ENCODE results near the gene HMGCLL1.

The HMGCLL1 gene

DNA sequence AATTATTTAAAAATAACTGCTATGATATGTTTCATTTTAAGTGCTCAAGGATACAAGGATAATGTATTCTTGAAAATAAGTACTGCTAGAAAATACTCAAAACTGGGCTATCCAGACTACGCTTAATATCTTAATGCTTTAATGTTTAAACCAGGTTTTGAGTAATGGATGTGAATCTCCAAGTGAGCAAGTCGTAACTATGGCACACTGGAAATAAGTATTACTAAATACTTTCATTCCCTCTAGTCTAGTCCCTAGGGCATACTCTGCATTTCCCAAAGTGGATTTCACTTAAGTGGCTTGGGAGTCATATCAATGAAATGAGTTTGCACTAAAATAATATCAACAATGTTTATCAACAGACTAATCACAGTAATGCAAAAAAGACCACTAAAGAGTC, 48.1 kb downstream of the HMGCLL1 start:
- DNase-seq = no peak

GRCh38 chr6:55528624-55529023, 50.4 kb downstream of the HMGCLL1 start:
- DNase-seq = no peak

DNA sequence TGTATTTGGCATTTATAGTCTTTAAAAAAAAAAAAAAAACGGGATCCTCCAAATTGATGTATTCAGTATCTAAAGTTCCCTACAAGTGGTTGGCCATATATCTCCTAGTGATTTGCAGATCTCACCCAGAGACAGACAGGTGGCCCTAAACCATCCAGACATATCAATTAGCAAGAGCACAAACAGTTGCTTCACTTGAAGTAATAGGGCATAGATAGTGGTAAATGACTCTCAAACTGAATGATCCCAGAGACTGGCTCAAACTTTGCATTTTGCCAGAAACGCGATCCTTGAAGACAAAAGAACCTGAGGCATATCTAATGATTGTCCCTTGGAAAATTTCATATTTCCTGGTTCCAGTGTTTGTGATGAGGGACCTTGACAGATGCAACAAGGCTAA, 54.6 kb downstream of the HMGCLL1 start:
- no peak for DNase-seq

DNA sequence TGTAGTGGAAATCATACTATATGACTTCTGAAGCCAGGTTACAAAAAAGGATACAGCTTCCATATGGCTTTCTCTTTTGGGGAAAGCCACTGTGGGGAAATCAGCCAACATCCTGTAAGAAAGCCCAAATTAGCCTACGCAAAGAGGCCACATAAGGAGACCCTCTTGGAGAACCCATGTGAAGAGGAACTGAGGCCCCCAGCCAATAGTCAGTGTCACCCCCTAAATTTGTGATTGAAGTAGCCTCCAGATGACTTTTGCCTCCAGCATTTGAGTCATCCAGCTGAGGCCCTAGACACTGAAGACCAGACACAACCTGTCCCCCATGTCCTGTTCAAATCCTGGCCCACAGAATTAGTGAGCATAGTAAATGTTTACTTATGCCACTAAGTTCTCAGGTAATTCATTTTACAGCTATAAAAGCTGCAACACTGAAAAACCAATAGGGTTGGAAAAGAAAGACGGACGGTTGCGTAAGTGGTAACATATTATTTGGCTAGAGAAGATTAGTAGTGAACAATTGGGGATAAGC, 60.4 kb downstream of the HMGCLL1 start:
- DNase-seq = no peak

DNA sequence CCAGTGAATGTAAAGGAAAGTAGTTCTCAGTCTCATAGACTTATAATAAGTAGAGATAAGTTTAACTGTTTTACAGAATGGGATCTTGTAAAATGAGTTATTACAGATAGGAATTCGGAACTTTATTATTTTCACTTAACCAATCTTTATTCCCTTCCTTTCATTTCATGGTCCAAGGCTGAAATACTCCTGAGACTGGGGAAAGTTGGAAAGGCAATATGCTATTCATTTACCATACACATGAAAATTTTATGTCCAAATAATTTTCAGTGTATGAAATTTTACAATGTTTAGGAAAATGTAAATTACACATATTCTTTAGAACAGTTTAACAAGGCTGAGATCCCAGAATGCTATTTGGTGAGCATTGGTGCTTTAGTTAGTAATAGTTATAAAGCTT, 62.3 kb downstream of the HMGCLL1 start:
- no peak for DNase-seq

- no peak for DNase-seq
Observed at GRCh38 chr6:55512904-55513303, 66.1 kb downstream of the HMGCLL1 start.

- no peak for DNase-seq
Observed at GRCh38 chr6:55511122-55511800, 67.7 kb downstream of the HMGCLL1 start.

GRCh38 chr6:55499591-55499990, 79.4 kb downstream of the HMGCLL1 start:
- DNase-seq = no peak

GRCh38 chr6:55497694-55498093, 81.3 kb downstream of the HMGCLL1 start:
- no peak for DNase-seq

- DNase-seq = no peak
Observed at GRCh38 chr6:55496201-55496600, 82.8 kb downstream of the HMGCLL1 start.

- no peak for DNase-seq
Observed at GRCh38 chr6:55495277-55495676, 83.7 kb downstream of the HMGCLL1 start.

GRCh38 chr6:55494411-55494810, 84.6 kb downstream of the HMGCLL1 start:
- DNase-seq = no peak

DNA sequence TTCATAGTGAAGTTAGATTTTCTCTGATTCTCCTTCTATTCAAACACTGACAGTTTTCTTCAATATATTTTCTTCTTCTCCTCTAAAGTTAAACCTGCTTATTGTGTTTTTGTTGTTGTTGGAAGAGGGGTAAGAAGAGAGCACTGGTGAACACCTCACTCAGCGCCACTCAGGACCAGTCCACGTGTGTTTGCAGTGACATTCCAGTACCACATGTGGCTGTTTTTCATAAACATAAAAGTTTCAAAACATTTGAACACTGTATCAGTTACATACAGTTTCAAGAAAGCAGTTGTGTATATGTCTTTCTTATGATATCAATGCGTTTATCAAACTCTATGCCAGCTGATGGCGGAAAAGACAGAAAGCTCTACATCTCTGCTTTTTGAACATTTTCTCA, 86.7 kb downstream of the HMGCLL1 start:
- no peak for DNase-seq

DNA sequence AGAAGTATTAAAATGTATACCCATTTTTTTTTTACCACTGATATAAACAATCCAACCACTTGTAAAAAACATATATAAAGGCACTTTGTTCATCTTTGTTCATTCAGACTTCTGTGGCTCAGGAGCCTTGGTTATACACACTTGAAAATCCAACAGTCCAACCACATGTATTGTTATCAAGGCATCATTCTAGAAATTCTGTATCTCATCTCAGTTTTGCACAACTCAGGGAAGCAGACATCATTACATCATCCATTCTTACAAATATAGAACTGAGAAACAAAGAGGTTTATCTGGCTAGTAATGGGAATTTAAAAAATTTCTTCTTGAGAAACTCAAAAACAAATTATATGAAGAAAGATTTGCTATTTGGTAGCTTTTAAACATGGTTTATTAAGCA, 88.1 kb downstream of the HMGCLL1 start:
- no peak for DNase-seq

GRCh38 chr6:55474382-55474781, 104.6 kb downstream of the HMGCLL1 start:
- no peak for DNase-seq

DNA sequence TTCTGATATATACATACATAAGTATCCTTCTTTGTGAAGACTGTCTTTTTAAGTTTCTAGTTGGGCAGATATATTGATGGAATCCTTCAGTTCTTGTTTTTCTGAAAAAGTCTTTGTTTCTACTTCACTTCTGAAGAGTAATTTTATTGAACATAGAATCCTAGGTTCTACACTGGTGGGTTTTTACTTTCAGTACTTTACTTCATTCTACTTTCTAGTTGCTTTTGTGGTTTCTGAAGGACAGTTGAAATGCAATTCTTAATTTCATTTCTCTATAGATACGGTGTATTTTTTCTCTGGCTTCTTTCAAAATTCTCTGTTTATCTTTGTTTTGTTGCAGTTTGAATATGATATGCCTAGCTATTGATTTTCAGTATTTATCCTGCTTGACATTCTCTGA, 105.3 kb downstream of the HMGCLL1 start:
- DNase-seq = no peak

GRCh38 chr6:55469951-55470366, 109.0 kb downstream of the HMGCLL1 start:
- no peak for DNase-seq

GRCh38 chr6:55456016-55456415, 123.0 kb downstream of the HMGCLL1 start:
- no peak for DNase-seq

GRCh38 chr6:55450005-55450404, 129.0 kb downstream of the HMGCLL1 start:
- no peak for DNase-seq

- DNase-seq = no peak
Observed at GRCh38 chr6:55449225-55449624, 129.8 kb downstream of the HMGCLL1 start.

GRCh38 chr6:55448451-55448850, 130.5 kb downstream of the HMGCLL1 start:
- no peak for DNase-seq

GRCh38 chr6:55447891-55448290, 131.1 kb downstream of the HMGCLL1 start:
- DNase-seq = no peak

DNA sequence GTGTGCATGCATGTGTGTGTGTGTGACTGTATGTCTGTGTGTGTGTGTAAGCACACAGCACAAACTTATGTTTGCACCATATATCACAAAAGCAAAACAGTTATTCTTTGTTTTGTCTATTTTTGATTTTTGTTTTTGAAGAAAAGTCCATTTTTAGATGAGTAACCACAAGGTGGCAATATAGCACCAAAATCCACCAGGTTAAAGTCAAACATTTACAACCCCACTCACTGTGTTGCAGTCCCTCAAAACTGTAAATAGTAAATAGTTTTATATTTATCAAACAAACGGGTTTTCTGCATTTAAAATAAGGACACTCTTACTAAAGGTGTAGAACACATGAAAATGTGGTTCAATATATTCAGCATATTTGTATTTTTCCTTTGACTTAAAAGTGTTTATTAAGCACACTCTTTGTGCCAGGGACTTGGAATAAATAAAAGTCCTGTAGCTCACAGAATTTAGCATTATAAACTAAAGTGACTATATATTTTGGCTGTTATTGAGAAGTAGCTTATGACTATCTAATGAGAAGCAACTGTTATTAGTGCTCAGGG, 133.3 kb downstream of the HMGCLL1 start:
- no peak for DNase-seq

- DNase-seq = no peak
Observed at GRCh38 chr6:55443238-55444134, 135.5 kb downstream of the HMGCLL1 start.
